ENCODE results near the gene BSG.

GRCh38 chr19:533364-534058, 38.9 kb upstream of the BSG start:
- TF ChIP-seq CTCF (IDR thresholded peaks at IDR 0.05): no peak
- TF ChIP-seq POLR2A (IDR thresholded peaks at IDR 0.05): no peak
